Measurements from ENCODE around the gene ARFGAP1.

GRCh38 chr20:63310265-63310991 lies 37.8 kb downstream of the ARFGAP1 start:
- TF ChIP-seq POLR2A (IDR thresholded peaks at IDR 0.05; ENCODE audit: low read length) (no peak), GATA1 (IDR thresholded peaks at IDR 0.05; ENCODE audit: low read depth, low read length) (no peak)

All from erythroblast (primary cell).